SU-DHL-6 (cell line): ENCODE measurements around the gene TTC9B.

Experiments
- H2AFZ ChIP-seq: fragments of 200-600 bp; sonication (generic); 2 replicates; pipeline ENCODE4 v1.6.1; 2014; ENCODE audit warnings: low read depth, mild to moderate bottlenecking, moderate library complexity, mixed read lengths, antibody characterized with exemption, low read length; ENCODE audit not compliant: severe bottlenecking
- H3F3A ChIP-seq: fragments of 200-600 bp; shearing (Covaris generic); 2 replicates; pipeline ENCODE4 v1.6.0; 2016; ENCODE audit warnings: antibody characterized with exemption, mild to moderate bottlenecking; ENCODE audit not compliant: insufficient read depth
- H3K27ac ChIP-seq: fragments of 200-600 bp; sonication (generic); 2 replicates; pipeline ENCODE4 v1.5.1; 2016; ENCODE audit warnings: low read depth, mild to moderate bottlenecking, low read length, moderate library complexity, mixed read lengths
- H3K27me3 ChIP-seq: fragments of 200-600 bp; sonication (generic), shearing (Covaris generic); 2 replicates; pipeline ENCODE4 v1.6.0; 2014; ENCODE audit warnings: mild to moderate bottlenecking, low read length
- H3K36me3 ChIP-seq: fragments of 200-600 bp; sonication (generic); 2 replicates; pipeline ENCODE4 v1.6.1; 2014; ENCODE audit warnings: mild to moderate bottlenecking, low read length, mixed read lengths
- H3K4me2 ChIP-seq: fragments of 300-600, 200-600 bp; shearing (Covaris generic), sonication (generic); 2 replicates; pipeline ENCODE4 v1.6.0; 2014; ENCODE audit warnings: low read length, low read depth, mild to moderate bottlenecking; ENCODE audit not compliant: poor library complexity, severe bottlenecking
- H3K4me3 ChIP-seq: fragments of 200-600 bp; sonication (generic); 2 replicates; pipeline ENCODE4 v1.5.1; 2014; ENCODE audit warnings: antibody characterized with exemption, low read length, mild to moderate bottlenecking, mixed read lengths; ENCODE audit not compliant: insufficient read depth, poor library complexity, severe bottlenecking
- H3K79me2 ChIP-seq: fragments of 200-600 bp; sonication (generic); 2 replicates; pipeline ENCODE4 v1.6.1; 2014; ENCODE audit warnings: mild to moderate bottlenecking, low read length, moderate library complexity; ENCODE audit not compliant: insufficient read depth
- H3K9ac ChIP-seq: fragments of 200-600 bp; sonication (generic); 2 replicates; pipeline ENCODE4 v1.7.0; 2014; ENCODE audit warnings: mild to moderate bottlenecking, low read length
- H3K9me2 ChIP-seq: fragments of 200-600 bp; sonication (generic); replicated peaks from 2 replicates; pipeline ENCODE4 v1.6.1; 2014; ENCODE audit warnings: low read length; ENCODE audit not compliant: insufficient read depth
- H3K9me3 ChIP-seq: fragments of 200-600 bp; sonication (generic); 2 replicates; pipeline ENCODE4 v1.6.1; 2014; ENCODE audit warnings: low read length, mixed read lengths; ENCODE audit not compliant: insufficient read depth
- H4K20me1 ChIP-seq: fragments of 200-600 bp; sonication (generic); 2 replicates; pipeline ENCODE4 v1.6.1; 2014; ENCODE audit warnings: low read depth, mild to moderate bottlenecking, antibody characterized with exemption, low read length, moderate library complexity, mixed read lengths
- EZH2phosphoT487 ChIP-seq: fragments of 200-600 bp; sonication (generic), shearing (Covaris generic); conservative IDR thresholded peaks from 2 replicates; pipeline ENCODE4 v1.6.1; 2018; ENCODE audit warnings: mild to moderate bottlenecking, antibody characterized with exemption, low read length, moderate library complexity, mixed read lengths
- TF ChIP-seq, protein P1 (sequence below): fragments of 200-600 bp; sonication (generic); IDR thresholded peaks from one replicate; pipeline ENCODE4 v1.5.1; 2017; ENCODE audit warnings: antibody characterized with exemption, mild to moderate bottlenecking, low read length, moderate library complexity; ENCODE audit not compliant: insufficient read depth, poor library complexity, severe bottlenecking

The TTC9B gene

GRCh38 chr19:40229926-40230417 lies 11.8 kb upstream of the TTC9B start:
- no peaks in the 10 kb centered on the region for H3K36me3 ChIP-seq
- no peak overlapping the region for H3K27ac ChIP-seq
- H3K4me2 ChIP-seq = no peak overlapping the region
- no peaks in the 10 kb centered on the region for H3K9me3 ChIP-seq
- no peaks in the 10 kb centered on the region for H3K79me2 ChIP-seq
- no peak overlapping the region for H3K9ac ChIP-seq
- H3K4me3 ChIP-seq = no peak overlapping the region
- H3K9me2 ChIP-seq = no peaks in the 10 kb centered on the region
- H2AFZ ChIP-seq = no peak overlapping the region
- TF ChIP-seq EZH2phosphoT487 = no peak
- TF ChIP-seq, protein P1, sequence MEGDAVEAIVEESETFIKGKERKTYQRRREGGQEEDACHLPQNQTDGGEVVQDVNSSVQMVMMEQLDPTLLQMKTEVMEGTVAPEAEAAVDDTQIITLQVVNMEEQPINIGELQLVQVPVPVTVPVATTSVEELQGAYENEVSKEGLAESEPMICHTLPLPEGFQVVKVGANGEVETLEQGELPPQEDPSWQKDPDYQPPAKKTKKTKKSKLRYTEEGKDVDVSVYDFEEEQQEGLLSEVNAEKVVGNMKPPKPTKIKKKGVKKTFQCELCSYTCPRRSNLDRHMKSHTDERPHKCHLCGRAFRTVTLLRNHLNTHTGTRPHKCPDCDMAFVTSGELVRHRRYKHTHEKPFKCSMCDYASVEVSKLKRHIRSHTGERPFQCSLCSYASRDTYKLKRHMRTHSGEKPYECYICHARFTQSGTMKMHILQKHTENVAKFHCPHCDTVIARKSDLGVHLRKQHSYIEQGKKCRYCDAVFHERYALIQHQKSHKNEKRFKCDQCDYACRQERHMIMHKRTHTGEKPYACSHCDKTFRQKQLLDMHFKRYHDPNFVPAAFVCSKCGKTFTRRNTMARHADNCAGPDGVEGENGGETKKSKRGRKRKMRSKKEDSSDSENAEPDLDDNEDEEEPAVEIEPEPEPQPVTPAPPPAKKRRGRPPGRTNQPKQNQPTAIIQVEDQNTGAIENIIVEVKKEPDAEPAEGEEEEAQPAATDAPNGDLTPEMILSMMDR = no peak
- no peaks in the 10 kb centered on the region for H4K20me1 ChIP-seq
- peaks cover 9% of the 10 kb centered on the region; the same call in 1 of the 2 replicates for H3F3A ChIP-seq
- H3K27me3 ChIP-seq = no peaks in the 10 kb centered on the region

DNA sequence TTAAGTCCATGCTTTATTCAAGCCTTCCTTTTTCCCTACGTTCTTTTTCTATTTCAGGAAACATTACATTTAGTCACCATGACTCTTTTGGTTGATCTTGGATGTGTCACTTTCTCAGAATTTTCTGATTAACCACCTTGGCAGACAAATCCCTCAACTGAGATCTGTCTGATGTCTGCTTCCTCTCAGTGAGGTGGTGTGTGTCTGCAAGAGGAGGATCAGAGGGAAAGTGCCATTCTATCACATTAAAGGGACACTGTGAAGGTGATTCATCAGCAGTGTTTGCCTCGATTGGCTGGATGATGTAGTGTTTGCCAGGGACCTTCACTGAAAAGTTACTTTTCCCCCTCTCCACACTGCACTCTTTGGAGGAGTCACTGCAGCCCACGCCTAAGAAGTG lies 11.3 kb upstream of the TTC9B start:
- Histone ChIP-seq H3K9me3 (no peaks in the 10 kb centered on the region), H3K27me3 (no peaks in the 10 kb centered on the region), H3K4me2 (no peak overlapping the region), H3K36me3 (no peaks in the 10 kb centered on the region), H3K9me2 (no peaks in the 10 kb centered on the region), H3K4me3 (no peak overlapping the region), H4K20me1 (no peaks in the 10 kb centered on the region), H3K9ac (no peak overlapping the region), H3F3A (peaks cover 9% of the 10 kb centered on the region; the same call in 1 of the 2 replicates), H2AFZ (no peak overlapping the region), H3K79me2 (no peaks in the 10 kb centered on the region), H3K27ac (no peak overlapping the region)
- TF ChIP-seq, protein P1 = no peak
- TF ChIP-seq EZH2phosphoT487 = no peak

DNA sequence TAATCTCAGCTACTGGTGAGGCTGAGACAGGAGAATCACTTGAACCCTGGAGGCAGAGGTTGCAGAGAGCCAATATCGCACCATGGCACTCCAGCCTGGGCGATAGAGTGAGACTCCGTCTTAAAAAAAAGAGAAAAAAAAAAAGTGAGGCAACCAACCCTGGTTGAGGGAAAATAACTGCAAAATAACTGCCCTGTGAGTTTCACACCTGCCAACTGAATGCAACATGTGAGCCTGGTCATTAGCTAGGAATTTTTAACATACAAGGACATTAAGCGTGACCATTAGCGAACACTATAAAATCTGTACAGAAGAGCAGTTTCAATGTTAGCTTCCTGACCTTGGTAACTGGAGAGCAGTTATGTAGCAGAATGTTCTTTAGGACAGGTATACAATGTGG lies 10.7 kb upstream of the TTC9B start:
- no peaks in the 10 kb centered on the region for H3K9me2 ChIP-seq
- no peaks in the 10 kb centered on the region for H3K9me3 ChIP-seq
- no peak overlapping the region for H3K9ac ChIP-seq
- no peak overlapping the region for H2AFZ ChIP-seq
- no peak overlapping the region for H3K4me2 ChIP-seq
- TF ChIP-seq, protein P1 = no peak
- TF ChIP-seq EZH2phosphoT487 = no peak
- no peaks in the 10 kb centered on the region for H3K27me3 ChIP-seq
- H3K79me2 ChIP-seq = no peaks in the 10 kb centered on the region
- no peak overlapping the region for H3K4me3 ChIP-seq
- H3F3A ChIP-seq = peaks cover 9% of the 10 kb centered on the region; the same call in 1 of the 2 replicates
- H4K20me1 ChIP-seq = no peaks in the 10 kb centered on the region
- no peaks in the 10 kb centered on the region for H3K36me3 ChIP-seq
- H3K27ac ChIP-seq = no peak overlapping the region

GRCh38 chr19:40228346-40228745 lies 10.2 kb upstream of the TTC9B start:
- H3F3A ChIP-seq = peaks cover 9% of the 10 kb centered on the region; the same call in 1 of the 2 replicates
- H3K4me3 ChIP-seq = no peak overlapping the region
- H3K36me3 ChIP-seq = no peaks in the 10 kb centered on the region
- no peak overlapping the region for H3K4me2 ChIP-seq
- H3K27me3 ChIP-seq = no peaks in the 10 kb centered on the region
- no peaks in the 10 kb centered on the region for H3K79me2 ChIP-seq
- H3K9me3 ChIP-seq = no peaks in the 10 kb centered on the region
- no peak overlapping the region for H3K27ac ChIP-seq
- H4K20me1 ChIP-seq = no peaks in the 10 kb centered on the region
- no peaks in the 10 kb centered on the region for H3K9me2 ChIP-seq
- H2AFZ ChIP-seq = no peak overlapping the region
- no peak for TF ChIP-seq EZH2phosphoT487
- TF ChIP-seq, protein P1 = no peak
- H3K9ac ChIP-seq = no peak overlapping the region
